ENCODE results near the gene DGKZ.

DGKZ gene

GRCh38 chr11:46352063-46352841 lies 5.0 kb downstream of the DGKZ start:
- no peak for DNase-seq (ENCODE audit: low spot score)
- peak; percentile 69 for TF ChIP-seq CTCF (conservative IDR thresholded peaks at IDR 0.05; ENCODE audit: low read depth)
- POLR2A ChIA-PET (ENCODE audit: low non-redundant PET), result interaction anchor here (1.2 kb wide), 1 partner anchor 109 kb away, joined by 4 read pairs; no protein-coding TSS in a partner anchor
- H3K27ac ChIP-seq, result peak overlapping the region; percentile 63
- CTCF ChIA-PET, result interaction anchor here (0.5 to 2.1 kb wide), 13 partner anchors 10 to 506 kb away, joined by 3 to 20 read pairs (median 4); partner anchors contain the start of gene CHRM4

- ChIA-PET CTCF (interaction anchor here (0.7 to 2.1 kb wide), 4 partner anchors 11 to 108 kb away, joined by 4 to 11 read pairs (median 4); no protein-coding TSS in a partner anchor), POLR2A (ENCODE audit: low non-redundant PET) (interaction anchor here (0.5 kb wide), 1 partner anchor 15 kb away, joined by 3 read pairs; no protein-coding TSS in a partner anchor)
- no peak for TF ChIP-seq CTCF (conservative IDR thresholded peaks at IDR 0.05; ENCODE audit: low read depth)
- DNase-seq (ENCODE audit: low spot score), result no peak
- peak overlapping the region; percentile 63 for H3K27ac ChIP-seq
Observed at GRCh38 chr11:46353698-46354097, 6.4 kb downstream of the DGKZ start.

- DNase-seq (ENCODE audit: low spot score), result peak; percentile 77
- no peak for TF ChIP-seq CTCF (conservative IDR thresholded peaks at IDR 0.05; ENCODE audit: low read depth)
- ChIA-PET POLR2A (ENCODE audit: low non-redundant PET) (no interaction called here), CTCF (interaction anchor here (0.6 to 1.5 kb wide), 4 partner anchors 10 to 117 kb away, joined by 3 to 6 read pairs (median 4); partner anchors contain the start of gene DGKZ)
- peak overlapping the region; percentile 75 for H3K27ac ChIP-seq
Observed at GRCh38 chr11:46356924-46357482, 9.7 kb downstream of the DGKZ start.

- POLR2A ChIA-PET (ENCODE audit: low non-redundant PET), result no interaction called here
- CTCF ChIA-PET, result interaction anchor here (0.7 to 1.5 kb wide), 3 partner anchors 9 to 118 kb away, joined by 4 to 6 read pairs (median 5); no protein-coding TSS in a partner anchor
- DNase-seq (ENCODE audit: low spot score), result no peak
- H3K27ac ChIP-seq, result peak overlapping the region; percentile 75
- TF ChIP-seq CTCF (conservative IDR thresholded peaks at IDR 0.05; ENCODE audit: low read depth), result no peak
Observed at GRCh38 chr11:46357483-46357936, 10.2 kb downstream of the DGKZ start.

GRCh38 chr11:46359953-46360352 lies 12.7 kb downstream of the DGKZ start:
- ChIA-PET POLR2A (ENCODE audit: low non-redundant PET) (no interaction called here), CTCF (interaction anchor here (0.6 to 4.4 kb wide), 3 partner anchors 8 to 201 kb away, joined by 3 to 20 read pairs (median 4); no protein-coding TSS in a partner anchor)
- H3K27ac ChIP-seq, result peak overlapping the region; percentile 45; the same call in 1 of the 2 replicates
- no peak for DNase-seq (ENCODE audit: low spot score)
- TF ChIP-seq CTCF (conservative IDR thresholded peaks at IDR 0.05; ENCODE audit: low read depth), result no peak

GRCh38 chr11:46360878-46361277 lies 13.6 kb downstream of the DGKZ start:
- POLR2A ChIA-PET (ENCODE audit: low non-redundant PET), result no interaction called here

More at GRCh38 chr11:46360878-46361277, 13.6 kb downstream of the DGKZ start:
- TF ChIP-seq CTCF (conservative IDR thresholded peaks at IDR 0.05; ENCODE audit: low read depth), result no peak
- H3K27ac ChIP-seq, result peak overlapping the region; percentile 85
- DNase-seq (ENCODE audit: low spot score), result no peak
- CTCF ChIA-PET, result interaction anchor here (0.6 to 4.4 kb wide), 6 partner anchors 9 to 1030 kb away, joined by 3 to 20 read pairs (median 4); no protein-coding TSS in a partner anchor
